Stimulated activated CD4-positive, alpha-beta T cell treated with anti-CD3 and anti-CD28 coated beads, Interleukin-2, amount 100 ng/mL, for 24 hours (primary cell): ENCODE results near the gene RGP1.
A peak's percentile ranks its signal among the peaks of the same experiment; 100 is the strongest.

Source experiments
- DNase-seq, 2 donors: peaks; one replicate each; pipeline ENCODE4 v3.0.0-alpha.2; 2020

Gene RGP1

GRCh38 chr9:35774907-35775635 is 26.0 kb downstream of the RGP1 start:
- DNase-seq = no peak

- no peak for DNase-seq
Observed at GRCh38 chr9:35776018-35776417, 26.9 kb downstream of the RGP1 start.

GRCh38 chr9:35778496-35778895 is 29.4 kb downstream of the RGP1 start:
- DNase-seq = no peak

GRCh38 chr9:35781066-35781465 is 32.0 kb downstream of the RGP1 start:
- no peak for DNase-seq

GRCh38 chr9:35783418-35783817 is 34.3 kb downstream of the RGP1 start:
- DNase-seq = no peak

GRCh38 chr9:35789541-35789940 is 40.5 kb downstream of the RGP1 start:
- no peak for DNase-seq

GRCh38 chr9:35790025-35790384 is 40.9 kb downstream of the RGP1 start:
- DNase-seq = no peak

GRCh38 chr9:35790385-35791296 is 41.6 kb downstream of the RGP1 start:
- peak; percentile 45 to 60 for DNase-seq

GRCh38 chr9:35791297-35791921 is 42.3 kb downstream of the RGP1 start, which contains the start of gene NPR2:
Gene NPR2, plus strand, starts transcription at chr9:35791591. Its CDS starts 818 bp downstream, at chr9:35792409.
- no peak for DNase-seq

GRCh38 chr9:35792024-35792813 is 43.1 kb downstream of the RGP1 start:
- DNase-seq = no peak

- DNase-seq = no peak
Observed at GRCh38 chr9:35792826-35793225, 43.7 kb downstream of the RGP1 start.

GRCh38 chr9:35793461-35793860 is 44.4 kb downstream of the RGP1 start:
- no peak for DNase-seq

GRCh38 chr9:35795695-35796094 is 46.6 kb downstream of the RGP1 start:
- DNase-seq = no peak

- no peak for DNase-seq
Observed at GRCh38 chr9:35797311-35798109, 48.4 kb downstream of the RGP1 start.

- peak; percentile 38 to 59 for DNase-seq
Observed at GRCh38 chr9:35798658-35799374, 49.7 kb downstream of the RGP1 start.

GRCh38 chr9:35800530-35800929 is 51.4 kb downstream of the RGP1 start:
- no peak for DNase-seq

GRCh38 chr9:35801328-35802128 is 52.4 kb downstream of the RGP1 start:
- DNase-seq = no peak

GRCh38 chr9:35806101-35806500 is 57.0 kb downstream of the RGP1 start:
- no peak for DNase-seq
